ENCODE results near the gene ITGA5. TPM values are rescaled to one million over a fixed set of nuclear protein-coding genes. Genes with fewer than 3 reads are reported as not detected.
"Not testable (repeated sequence)": the region's sequence is repeated elsewhere in the genome, so short reads cannot be mapped to it uniquely, and the experiment has no call there.

The ITGA5 gene
- total RNA-seq, 1 donor from 2014 or later, result 116 TPM

DNA sequence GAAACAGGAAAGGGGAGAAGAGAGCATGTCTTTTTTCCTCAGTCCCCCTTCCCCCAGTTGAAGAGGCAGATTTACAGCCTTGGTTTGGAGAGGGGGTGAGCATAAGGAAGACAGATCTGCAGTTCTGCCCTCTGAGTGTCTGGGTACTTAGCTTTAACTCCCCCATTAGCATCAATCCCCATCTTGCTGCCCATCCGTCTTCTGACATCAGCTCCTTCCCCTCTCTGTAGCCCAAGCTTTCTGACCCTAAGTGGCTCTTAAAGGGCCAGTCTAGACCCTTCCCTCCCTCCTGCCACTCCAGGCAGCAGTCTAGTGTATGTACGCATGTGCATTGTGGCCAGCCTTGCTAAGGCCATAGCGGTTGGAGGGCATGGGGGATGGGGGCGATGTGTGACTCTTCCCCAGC, 62.1 kb downstream of the ITGA5 start:
- TF ChIP-seq, protein P1, sequence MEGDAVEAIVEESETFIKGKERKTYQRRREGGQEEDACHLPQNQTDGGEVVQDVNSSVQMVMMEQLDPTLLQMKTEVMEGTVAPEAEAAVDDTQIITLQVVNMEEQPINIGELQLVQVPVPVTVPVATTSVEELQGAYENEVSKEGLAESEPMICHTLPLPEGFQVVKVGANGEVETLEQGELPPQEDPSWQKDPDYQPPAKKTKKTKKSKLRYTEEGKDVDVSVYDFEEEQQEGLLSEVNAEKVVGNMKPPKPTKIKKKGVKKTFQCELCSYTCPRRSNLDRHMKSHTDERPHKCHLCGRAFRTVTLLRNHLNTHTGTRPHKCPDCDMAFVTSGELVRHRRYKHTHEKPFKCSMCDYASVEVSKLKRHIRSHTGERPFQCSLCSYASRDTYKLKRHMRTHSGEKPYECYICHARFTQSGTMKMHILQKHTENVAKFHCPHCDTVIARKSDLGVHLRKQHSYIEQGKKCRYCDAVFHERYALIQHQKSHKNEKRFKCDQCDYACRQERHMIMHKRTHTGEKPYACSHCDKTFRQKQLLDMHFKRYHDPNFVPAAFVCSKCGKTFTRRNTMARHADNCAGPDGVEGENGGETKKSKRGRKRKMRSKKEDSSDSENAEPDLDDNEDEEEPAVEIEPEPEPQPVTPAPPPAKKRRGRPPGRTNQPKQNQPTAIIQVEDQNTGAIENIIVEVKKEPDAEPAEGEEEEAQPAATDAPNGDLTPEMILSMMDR (conservative IDR thresholded peaks at IDR 0.05; ENCODE audit: low read depth, low read length), result no peak
- no peak for DNase-seq (ENCODE audit: low read depth)
- no peak overlapping the region for H3K4me3 ChIP-seq (ENCODE audit: low read depth, low read length)

DNA sequence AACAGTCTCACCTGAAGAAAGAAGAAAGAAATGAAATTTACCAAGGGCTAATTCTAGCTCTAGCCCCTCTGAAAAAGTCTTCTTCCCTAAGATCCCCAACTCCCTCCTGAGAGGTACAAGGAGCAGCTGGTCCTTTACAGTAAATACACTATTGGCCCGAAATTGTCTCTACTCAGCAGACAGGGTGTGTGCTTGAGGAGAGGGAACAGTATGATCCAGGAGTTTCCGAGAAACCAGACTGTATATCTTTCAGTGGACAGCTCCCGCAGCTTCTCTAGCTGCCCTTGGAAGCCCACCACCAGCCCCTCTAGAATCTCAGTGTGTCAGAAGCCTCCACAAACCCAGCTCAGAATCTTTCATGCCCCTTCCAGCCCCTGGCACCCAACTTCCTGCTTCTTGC, 62.8 kb downstream of the ITGA5 start:
- DNase-seq (ENCODE audit: low read depth), result no peak
- no peak overlapping the region for H3K4me3 ChIP-seq (ENCODE audit: low read depth, low read length)
- TF ChIP-seq, protein P1 (conservative IDR thresholded peaks at IDR 0.05; ENCODE audit: low read depth, low read length), result no peak

DNA sequence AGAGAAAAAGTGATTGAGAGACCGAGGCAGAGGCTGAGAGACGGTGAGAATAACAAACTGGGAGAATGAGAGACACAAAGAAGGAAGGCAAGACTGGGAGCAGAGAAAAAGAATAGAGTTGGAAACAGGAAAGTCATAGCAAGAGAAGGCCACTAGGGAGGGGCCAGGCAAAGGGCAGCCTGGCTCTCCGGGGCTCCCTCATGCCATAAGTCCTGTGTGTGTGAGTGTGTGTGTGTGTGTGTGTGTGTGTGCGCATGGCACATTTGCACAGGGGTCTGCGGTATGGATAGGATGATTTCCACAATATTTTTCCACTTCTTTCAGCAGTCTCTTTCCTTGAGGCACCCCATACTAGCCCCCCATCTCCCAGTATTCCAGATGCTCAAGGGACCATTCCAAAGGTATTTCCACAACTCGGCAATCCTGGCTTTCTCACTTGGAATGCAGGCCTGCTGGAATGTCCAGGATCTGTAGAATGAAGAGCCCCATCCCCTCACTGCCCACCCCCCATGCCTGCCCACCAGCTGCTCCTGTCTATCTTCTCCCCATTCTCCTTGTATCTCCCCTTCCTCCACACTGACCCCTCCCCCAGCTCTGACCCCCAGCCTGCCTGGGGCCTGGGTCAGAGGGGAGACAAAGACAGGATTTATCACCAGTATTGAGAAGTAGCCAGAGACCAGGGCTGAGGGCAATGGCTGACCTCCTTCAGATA, 63.8 kb downstream of the ITGA5 start:
- no peak for DNase-seq (ENCODE audit: low read depth)
- no peak overlapping the region for H3K4me3 ChIP-seq (ENCODE audit: low read depth, low read length)
- TF ChIP-seq, protein P1 (conservative IDR thresholded peaks at IDR 0.05; ENCODE audit: low read depth, low read length), result peak; percentile 11

DNA sequence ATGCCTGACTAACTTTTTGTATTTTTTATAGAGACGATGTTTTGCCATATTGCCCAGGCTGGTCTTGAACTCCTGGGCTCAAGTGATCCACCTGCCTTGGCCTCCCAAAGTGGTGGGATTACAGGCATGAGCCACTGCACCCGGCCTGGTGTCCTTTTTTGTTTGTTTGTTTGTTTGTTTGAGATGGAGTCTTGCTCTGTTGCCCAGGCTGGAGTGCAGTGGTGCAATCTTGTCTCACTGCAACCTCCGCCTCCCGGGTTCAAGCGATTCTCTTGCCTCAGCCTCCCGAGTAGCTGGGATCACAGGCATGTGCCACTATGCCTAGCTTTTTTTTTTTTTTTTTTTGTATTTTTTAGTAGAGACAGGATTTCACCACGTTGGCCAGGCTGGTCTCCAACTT, 64.8 kb downstream of the ITGA5 start:
- not testable (repeated sequence) for DNase-seq (ENCODE audit: low read depth); H3K4me3 ChIP-seq (ENCODE audit: low read depth, low read length)

DNA sequence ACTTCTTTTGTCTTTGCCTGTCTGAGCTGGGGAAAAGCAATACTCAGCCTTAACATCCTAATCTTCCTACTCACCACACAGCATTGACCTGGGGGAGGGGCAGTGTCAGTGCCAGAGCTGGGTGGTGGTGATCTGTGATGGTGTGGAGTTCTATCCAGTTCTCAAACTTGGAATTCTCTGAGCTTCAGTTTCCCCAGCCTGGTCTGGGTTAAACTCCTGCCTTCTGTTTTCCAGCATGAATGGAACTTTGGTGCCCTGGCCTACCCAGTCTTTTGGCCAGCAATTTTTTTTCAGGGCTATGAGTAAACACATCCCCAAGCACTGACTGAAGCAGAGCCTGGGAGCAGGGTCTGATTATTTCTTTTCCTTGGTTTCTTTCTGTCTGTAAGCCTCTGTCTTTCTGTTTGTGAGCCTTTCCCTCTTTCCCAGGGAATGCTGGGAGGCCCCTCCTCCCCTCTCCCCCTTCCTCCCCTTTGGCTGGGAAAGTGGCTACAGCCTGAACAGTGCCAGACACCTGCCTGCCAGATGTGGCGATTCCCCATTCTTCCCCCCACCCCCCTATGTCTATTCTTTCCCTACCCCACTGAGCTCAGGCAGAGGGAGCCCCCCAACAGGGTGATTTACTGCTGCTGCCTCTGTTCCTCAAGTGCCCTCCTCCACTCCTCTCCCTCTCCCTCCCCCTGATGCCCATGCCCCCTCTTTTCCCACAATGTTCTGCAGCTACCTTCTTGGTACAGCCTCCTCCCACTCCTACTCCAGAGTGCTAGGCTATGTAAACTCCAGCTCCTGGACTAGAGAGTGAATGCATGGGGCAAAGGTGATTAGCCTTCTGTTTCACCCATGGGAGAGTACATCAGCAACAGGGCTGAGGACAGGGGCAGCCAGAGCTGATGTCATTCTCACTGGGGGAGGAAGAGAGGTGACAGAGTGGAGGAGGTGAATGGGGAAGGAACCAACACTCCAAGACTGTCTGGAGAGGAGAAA, 65.9 kb downstream of the ITGA5 start:
- TF ChIP-seq, protein P1 (conservative IDR thresholded peaks at IDR 0.05; ENCODE audit: low read depth, low read length), result no peak
- no peak overlapping the region for H3K4me3 ChIP-seq (ENCODE audit: low read depth, low read length)
- no peak for DNase-seq (ENCODE audit: low read depth)

DNA sequence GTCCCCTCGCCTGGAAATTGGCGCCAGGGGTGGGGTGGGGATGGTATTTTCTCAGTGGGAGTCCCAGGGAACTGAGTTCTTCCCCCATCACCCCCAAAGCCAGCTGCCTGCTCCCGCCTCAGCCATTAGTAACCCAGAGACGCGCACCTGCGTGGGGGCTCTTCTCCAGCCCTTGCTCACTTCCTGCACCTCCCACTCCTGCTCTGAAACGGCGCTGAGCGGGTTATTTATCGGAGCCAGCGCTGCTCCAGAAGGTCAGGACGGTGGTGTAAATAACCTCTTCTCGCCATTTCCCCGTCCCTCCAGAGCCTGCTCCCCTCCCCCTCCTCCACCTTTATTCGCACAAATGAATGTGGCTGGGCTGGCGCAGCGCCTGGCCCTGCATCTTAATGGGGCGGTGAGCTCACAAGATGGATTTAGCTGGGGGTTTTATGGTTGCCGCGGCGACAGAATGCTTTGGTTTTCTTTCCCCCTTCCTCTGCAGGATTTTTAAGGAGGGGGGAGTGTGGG, 67.0 kb downstream of the ITGA5 start:
- DNase-seq (ENCODE audit: low read depth), result no peak
- TF ChIP-seq, protein P1 (conservative IDR thresholded peaks at IDR 0.05; ENCODE audit: low read depth, low read length), result no peak
- no peak overlapping the region for H3K4me3 ChIP-seq (ENCODE audit: low read depth, low read length)

DNA sequence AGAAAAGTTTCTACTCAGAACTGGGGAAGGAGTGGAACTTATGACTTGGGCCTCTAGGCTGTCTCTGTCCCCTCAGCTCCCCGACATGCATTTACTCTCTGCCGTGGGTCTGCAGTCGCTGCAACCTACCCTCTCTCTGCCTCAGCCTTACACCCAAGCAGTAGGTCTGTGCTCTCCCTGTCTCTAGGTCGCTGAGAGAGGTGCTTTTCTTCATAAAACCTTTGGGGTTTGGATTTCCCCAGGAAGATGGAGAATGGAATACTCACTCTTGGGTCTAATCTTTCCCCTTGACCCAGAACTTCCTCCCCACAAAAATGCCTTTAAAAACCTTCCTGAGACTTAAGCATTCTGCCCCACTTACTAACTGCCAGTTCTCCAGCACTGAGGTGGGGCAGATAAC, 67.7 kb downstream of the ITGA5 start:
- TF ChIP-seq, protein P1 (conservative IDR thresholded peaks at IDR 0.05; ENCODE audit: low read depth, low read length), result no peak
- no peak overlapping the region for H3K4me3 ChIP-seq (ENCODE audit: low read depth, low read length)
- DNase-seq (ENCODE audit: low read depth), result no peak
